ENCODE results near the gene CD59. TPM values are rescaled to one million over a fixed set of nuclear protein-coding genes. Genes with fewer than 3 reads are reported as not detected.
A peak's percentile ranks its signal among the peaks of the same experiment; 100 is the strongest.
"Not testable (repeated sequence)": the region's sequence is repeated elsewhere in the genome, so short reads cannot be mapped to it uniquely, and the experiment has no call there.

CD59 gene
- total RNA-seq, 1 donor from 2014 or later = 468 TPM

- Histone ChIP-seq H3K27me3 (ENCODE audit: control insufficient read depth, insufficient read depth, low read length) (no peaks in the 10 kb centered on the region), H3K4me3 (ENCODE audit: low read depth, low read length) (peak overlapping the region; percentile 81), H3K36me3 (ENCODE audit: control insufficient read depth, insufficient read depth, low read length) (peaks cover 2% of the 10 kb centered on the region)
- TF ChIP-seq CTCF (IDR thresholded peaks at IDR 0.05; ENCODE audit: insufficient read depth, low read length, poor library complexity, severe bottlenecking) = no peak
- no peak for DNase-seq (ENCODE audit: low read depth)
These were observed 2.2 kb downstream of the CD59 start for GRCh38 chr11:33733980-33734379.

- H3K27me3 ChIP-seq (ENCODE audit: control insufficient read depth, insufficient read depth, low read length) = no peaks in the 10 kb centered on the region
- TF ChIP-seq CTCF (IDR thresholded peaks at IDR 0.05; ENCODE audit: insufficient read depth, low read length, poor library complexity, severe bottlenecking) = no peak
- H3K36me3 ChIP-seq (ENCODE audit: control insufficient read depth, insufficient read depth, low read length) = peaks cover 2% of the 10 kb centered on the region
- DNase-seq (ENCODE audit: low read depth) = no peak
- no peak overlapping the region for H3K4me3 ChIP-seq (ENCODE audit: low read depth, low read length)
These were observed 4.3 kb downstream of the CD59 start for GRCh38 chr11:33731723-33732531.

- no peaks in the 10 kb centered on the region for H3K27me3 ChIP-seq (ENCODE audit: control insufficient read depth, insufficient read depth, low read length)
- H3K36me3 ChIP-seq (ENCODE audit: control insufficient read depth, insufficient read depth, low read length) = peaks cover 2% of the 10 kb centered on the region
- no peak for DNase-seq (ENCODE audit: low read depth)
- H3K4me3 ChIP-seq (ENCODE audit: low read depth, low read length) = no peak overlapping the region
- no peak for TF ChIP-seq CTCF (IDR thresholded peaks at IDR 0.05; ENCODE audit: insufficient read depth, low read length, poor library complexity, severe bottlenecking)
These were observed 5.5 kb downstream of the CD59 start for GRCh38 chr11:33730716-33731115.

GRCh38 chr11:33729072-33729664 is 7.1 kb downstream of the CD59 start:
- not testable (repeated sequence) for H3K27me3 ChIP-seq (ENCODE audit: control insufficient read depth, insufficient read depth, low read length); H3K36me3 ChIP-seq (ENCODE audit: control insufficient read depth, insufficient read depth, low read length); DNase-seq (ENCODE audit: low read depth)

GRCh38 chr11:33727539-33727938 is 8.7 kb downstream of the CD59 start:
- not testable (repeated sequence) for H3K27me3 ChIP-seq (ENCODE audit: control insufficient read depth, insufficient read depth, low read length); DNase-seq (ENCODE audit: low read depth); H3K36me3 ChIP-seq (ENCODE audit: control insufficient read depth, insufficient read depth, low read length); H3K4me3 ChIP-seq (ENCODE audit: low read depth, low read length)

More at GRCh38 chr11:33729072-33729664, 7.1 kb downstream of the CD59 start:
- not testable (repeated sequence) for H3K4me3 ChIP-seq (ENCODE audit: low read depth, low read length)

GRCh38 chr11:33725496-33725895 is 10.7 kb downstream of the CD59 start:
- Histone ChIP-seq H3K36me3 (ENCODE audit: control insufficient read depth, insufficient read depth, low read length) (peaks cover 3% of the 10 kb centered on the region), H3K27me3 (ENCODE audit: control insufficient read depth, insufficient read depth, low read length) (no peaks in the 10 kb centered on the region), H3K4me3 (ENCODE audit: low read depth, low read length) (no peak overlapping the region)
- TF ChIP-seq CTCF (IDR thresholded peaks at IDR 0.05; ENCODE audit: insufficient read depth, low read length, poor library complexity, severe bottlenecking) = no peak
- no peak for DNase-seq (ENCODE audit: low read depth)

- no peaks in the 10 kb centered on the region for H3K27me3 ChIP-seq (ENCODE audit: control insufficient read depth, insufficient read depth, low read length)
- H3K36me3 ChIP-seq (ENCODE audit: control insufficient read depth, insufficient read depth, low read length) = peaks cover 3% of the 10 kb centered on the region
- TF ChIP-seq CTCF (IDR thresholded peaks at IDR 0.05; ENCODE audit: insufficient read depth, low read length, poor library complexity, severe bottlenecking) = no peak
- H3K4me3 ChIP-seq (ENCODE audit: low read depth, low read length) = no peak overlapping the region
- no peak for DNase-seq (ENCODE audit: low read depth)
These were observed 11.6 kb downstream of the CD59 start for GRCh38 chr11:33724644-33725035.

Measured in kidney epithelial cell (primary cell).